Hippocampal formation (tissue), 2 donors: ENCODE data around the gene FAM13A.
"Not testable (repeated sequence)": the region's sequence is repeated elsewhere in the genome, so short reads cannot be mapped to it uniquely, and the experiment has no call there.

Experiments
- DNase-seq, 2 donors: peaks; one replicate each; lab custom pipeline; 2025; lab: John Stamatoyannopoulos, UW

FAM13A gene

GRCh38 chr4:88999392-88999930, 57.5 kb downstream of the FAM13A start:
- DNase-seq, result no peak

DNA sequence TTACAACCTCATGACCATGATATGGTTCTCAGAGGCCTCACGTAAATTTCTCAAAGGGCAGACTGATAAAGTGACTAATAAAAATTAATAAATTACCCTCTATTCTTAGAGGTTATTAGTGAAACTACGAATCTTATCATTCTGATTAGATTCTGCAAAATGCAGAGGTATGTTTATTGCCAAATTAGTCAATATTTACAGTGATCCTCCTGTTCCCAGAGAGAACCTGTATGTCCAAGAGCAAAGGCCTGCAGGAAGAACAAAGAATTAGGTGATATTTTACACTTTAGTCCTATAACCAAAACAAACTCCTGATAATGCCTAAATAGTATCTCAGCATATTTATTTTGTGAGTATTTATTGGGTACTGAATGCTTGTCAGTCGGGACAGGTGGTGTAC, 58.1 kb downstream of the FAM13A start:
- no peak for DNase-seq

- DNase-seq, result no peak
These were observed 59.0 kb downstream of the FAM13A start for GRCh38 chr4:88998001-88998400.

DNA sequence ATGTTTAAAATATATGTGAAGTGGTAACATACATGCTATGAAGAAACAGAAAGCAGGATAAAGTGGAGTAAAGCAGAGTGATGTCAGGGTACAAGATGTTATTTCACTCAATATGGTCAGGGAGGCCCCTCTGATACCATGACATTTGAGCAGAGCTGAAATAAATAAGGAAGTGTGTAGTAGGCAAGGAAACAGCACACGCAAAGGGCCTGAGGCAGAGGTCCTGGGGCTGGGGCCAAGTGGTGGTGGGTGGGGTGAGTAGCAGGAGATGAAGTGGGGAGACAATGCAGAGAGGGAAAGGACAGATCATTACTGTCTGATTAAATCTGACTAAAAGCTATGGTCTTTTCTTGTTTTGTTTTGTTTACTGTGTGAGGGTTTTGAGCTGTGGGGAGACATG, 61.1 kb downstream of the FAM13A start:
- no peak for DNase-seq

GRCh38 chr4:88995257-88995656, 61.7 kb downstream of the FAM13A start:
- DNase-seq, result not testable (repeated sequence)

- no peak for DNase-seq
These were observed 63.7 kb downstream of the FAM13A start for GRCh38 chr4:88993246-88993645.

DNA sequence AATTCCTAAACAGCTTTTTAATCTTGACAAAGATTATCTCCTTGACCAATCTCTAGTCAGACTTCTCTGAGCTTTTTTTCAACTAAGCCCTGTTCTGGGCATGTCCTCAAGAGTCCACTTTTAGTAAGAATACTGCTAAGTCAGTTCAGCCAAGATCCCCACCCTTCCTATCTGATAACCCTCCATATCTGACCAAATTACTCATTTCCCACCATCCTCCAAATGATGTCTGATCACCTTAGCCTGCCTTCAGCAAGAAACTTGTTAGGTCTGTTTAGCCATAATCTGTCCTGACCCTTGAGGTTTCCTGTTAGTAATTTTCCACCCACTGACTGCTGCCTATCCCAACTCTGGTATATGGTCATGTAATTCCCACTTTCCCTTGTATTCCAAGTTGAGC, 65.2 kb downstream of the FAM13A start:
- DNase-seq, result no peak

- DNase-seq, result no peak
These were observed 67.0 kb downstream of the FAM13A start for GRCh38 chr4:88989990-88990389.

GRCh38 chr4:88985088-88985773, 71.8 kb downstream of the FAM13A start:
- no peak for DNase-seq

- no peak for DNase-seq
These were observed 74.2 kb downstream of the FAM13A start for GRCh38 chr4:88982757-88983156.

DNA sequence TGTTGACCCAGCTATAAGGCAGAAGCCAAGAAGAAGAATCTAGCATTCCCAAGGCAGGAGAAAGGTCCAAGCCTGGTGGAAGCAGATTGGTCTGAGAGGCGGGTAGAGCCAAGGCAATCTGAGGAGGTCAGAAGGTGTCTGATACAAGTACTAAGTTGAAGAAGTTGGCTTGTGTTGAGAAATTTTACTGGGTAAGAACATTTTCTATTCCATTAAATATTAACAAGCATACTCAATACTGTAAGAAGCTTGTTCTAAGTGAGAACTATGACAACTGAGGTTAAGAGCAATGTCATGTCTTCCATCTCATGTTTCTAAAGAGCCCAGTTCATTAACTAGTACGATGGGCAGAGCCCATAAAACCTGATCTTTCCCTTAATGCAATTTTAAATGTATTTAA, 75.0 kb downstream of the FAM13A start:
- DNase-seq, result no peak

DNA sequence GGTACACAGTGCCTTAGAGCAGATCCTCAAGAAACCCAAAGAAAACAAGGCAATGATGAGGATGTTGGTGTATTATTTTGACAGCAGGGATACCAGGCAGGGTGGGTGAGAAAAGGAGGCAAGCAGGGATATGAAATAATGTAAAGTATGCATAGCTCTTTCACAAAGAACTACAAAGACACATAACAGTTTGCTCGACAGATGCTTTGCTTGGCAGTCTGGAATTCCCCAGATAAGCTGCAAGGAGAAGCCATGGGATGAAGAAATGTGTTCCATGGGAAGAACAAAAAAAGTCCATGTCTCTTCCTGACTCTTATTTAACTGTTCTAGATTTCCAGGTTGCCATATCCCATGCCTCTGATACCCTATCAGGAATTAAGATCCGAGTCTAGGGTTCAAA, 75.4 kb downstream of the FAM13A start:
- DNase-seq, result no peak

DNA sequence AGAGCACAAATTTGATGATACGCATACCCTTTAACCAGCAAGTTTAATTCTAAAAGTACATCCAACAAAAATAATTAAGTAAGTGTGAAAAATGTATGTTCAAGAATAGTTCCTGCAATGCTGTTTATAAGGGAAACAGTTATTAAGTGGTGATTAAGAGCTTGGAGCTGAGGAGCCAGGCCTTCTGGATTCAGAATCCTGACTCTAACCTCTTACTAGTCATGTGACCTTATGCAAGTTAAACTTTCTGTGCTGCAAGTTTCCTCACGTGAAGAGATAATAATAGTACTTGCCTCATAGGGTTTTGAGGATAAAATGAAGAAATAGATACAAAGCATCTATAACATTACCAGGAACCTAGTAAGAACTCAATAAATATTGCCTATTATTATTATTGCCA, 77.7 kb downstream of the FAM13A start:
- no peak for DNase-seq

GRCh38 chr4:88976775-88977035, 80.3 kb downstream of the FAM13A start:
- DNase-seq, result no peak

DNA sequence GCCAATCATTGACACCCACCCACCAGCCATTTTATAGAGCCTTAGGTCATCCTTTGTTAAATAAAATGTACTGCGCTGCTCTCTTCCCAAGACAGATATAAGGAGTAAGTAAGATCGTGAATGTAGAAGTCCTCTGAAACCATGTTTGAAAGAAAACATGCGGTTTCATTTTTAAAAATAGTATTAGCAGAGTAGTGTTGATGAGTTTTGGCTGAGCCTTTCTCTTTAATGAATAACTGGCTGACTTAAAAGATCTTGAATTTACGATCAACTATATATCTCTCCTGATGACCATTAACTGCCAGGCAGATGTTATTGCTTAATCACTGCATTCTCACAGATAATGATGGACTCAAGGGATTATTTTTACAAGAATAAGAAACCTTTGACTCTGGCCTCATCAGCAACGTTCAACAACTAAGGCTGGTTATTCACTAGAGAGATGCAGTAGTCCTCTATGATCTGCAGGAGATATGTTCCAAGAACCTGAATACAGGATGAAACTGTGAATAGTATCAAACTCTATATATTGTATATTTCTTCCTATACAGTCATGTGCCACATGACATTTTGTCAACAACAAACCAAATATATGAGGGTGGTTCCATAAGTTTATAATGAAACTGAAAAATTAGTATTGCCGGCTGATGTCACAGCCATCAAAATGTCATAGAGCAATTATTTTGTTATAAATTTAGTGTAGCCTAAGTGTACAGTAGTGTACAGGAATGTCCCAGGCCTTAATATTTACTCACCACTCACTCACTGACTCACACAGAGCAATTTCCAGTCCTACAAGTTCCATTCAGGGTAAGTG, 80.8 kb downstream of the FAM13A start:
- DNase-seq, result no peak

DNA sequence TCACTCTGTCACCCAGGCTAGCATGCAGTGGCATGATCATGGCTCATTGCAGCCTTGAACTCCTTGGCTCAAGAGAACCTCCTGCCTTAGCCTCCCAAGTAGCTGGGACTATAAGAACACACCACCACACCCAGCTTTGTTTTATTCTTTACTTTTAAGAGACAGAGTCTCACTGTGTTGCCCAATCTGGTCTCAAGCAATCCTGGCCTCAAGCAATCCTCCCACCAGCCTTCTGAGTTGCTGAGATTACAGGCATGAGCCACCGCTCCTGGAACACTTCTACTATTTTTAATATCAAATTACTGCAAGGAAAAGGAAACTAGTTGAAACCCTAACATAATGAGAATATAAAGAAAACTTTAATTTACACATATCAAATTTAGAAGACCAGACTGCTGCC, 85.4 kb downstream of the FAM13A start:
- DNase-seq, result no peak

DNA sequence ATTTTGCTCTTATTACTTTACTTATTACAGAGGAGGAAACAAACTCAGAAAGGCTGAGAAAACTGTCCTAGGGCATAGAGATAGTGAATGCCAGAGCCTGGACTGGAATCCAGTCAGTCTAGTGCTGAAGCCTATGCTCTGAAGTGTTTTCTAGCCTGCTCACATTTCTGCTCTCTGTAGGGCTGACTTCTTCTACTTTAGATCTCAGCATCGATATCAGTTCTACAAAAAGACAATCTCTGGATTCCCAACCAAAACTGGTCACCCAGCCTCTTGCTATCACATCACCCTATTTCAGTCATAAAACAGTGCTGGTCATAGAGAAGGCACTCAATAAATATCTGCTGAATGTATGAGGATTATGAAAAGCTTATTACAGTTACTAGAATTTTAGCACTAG, 87.2 kb downstream of the FAM13A start:
- no peak for DNase-seq

DNA sequence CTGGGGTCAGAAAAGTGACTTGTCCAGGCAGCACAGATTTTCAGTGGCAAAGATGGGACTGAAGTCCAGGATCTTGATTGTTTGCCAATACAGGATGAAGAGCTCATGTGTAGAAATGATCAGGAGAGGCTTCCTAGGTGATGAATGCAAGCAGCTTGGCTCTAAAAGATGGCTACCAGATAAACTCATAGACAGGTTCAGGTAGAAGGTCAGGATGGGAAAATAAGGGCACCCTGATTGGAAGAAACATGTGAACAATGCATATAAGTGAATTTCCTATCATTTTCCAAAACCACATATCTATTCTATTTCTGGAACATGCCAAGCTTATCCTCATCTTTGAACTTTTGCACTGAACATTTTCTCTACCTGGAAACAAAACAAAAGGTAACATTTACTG, 87.7 kb downstream of the FAM13A start:
- DNase-seq, result no peak

GRCh38 chr4:88967883-88968331, 89.1 kb downstream of the FAM13A start:
- DNase-seq, result no peak

GRCh38 chr4:88965053-88965452, 91.9 kb downstream of the FAM13A start:
- DNase-seq, result no peak

- no peak for DNase-seq
These were observed 92.5 kb downstream of the FAM13A start for GRCh38 chr4:88964450-88964849.

GRCh38 chr4:88963817-88964216, 93.2 kb downstream of the FAM13A start:
- no peak for DNase-seq

- no peak for DNase-seq
These were observed 94.6 kb downstream of the FAM13A start for GRCh38 chr4:88962396-88962795.
